ENCODE results near the gene SOX8. TPM values are rescaled to one million over a fixed set of nuclear protein-coding genes. Genes with fewer than 3 reads are reported as not detected.
A peak's percentile ranks its signal among the peaks of the same experiment; 100 is the strongest.

Gene SOX8
- total RNA-seq, 1 experiment from 2014 or later, result 0.47 TPM

- no peaks in the 10 kb centered on the region for H3F3A ChIP-seq (ENCODE audit: low read length, unreplicated experiment)
- ATAC-seq, result no peak
- no peaks in the 10 kb centered on the region for H3K36me3 ChIP-seq (ENCODE audit: low read depth, low read length)
- ChIA-PET POLR2A (ENCODE audit: unreplicated experiment) (no interaction called here), CTCF (no interaction called here)
- no peak overlapping the region for H2AFZ ChIP-seq (ENCODE audit: low read length)
- no peak overlapping the region for H3K4me2 ChIP-seq (ENCODE audit: low read length)
- H3K4me3 ChIP-seq (ENCODE audit: low read length), result no peak overlapping the region
- no peaks in the 10 kb centered on the region for H3K79me2 ChIP-seq (ENCODE audit: low read length)
- TF ChIP-seq, protein P1, sequence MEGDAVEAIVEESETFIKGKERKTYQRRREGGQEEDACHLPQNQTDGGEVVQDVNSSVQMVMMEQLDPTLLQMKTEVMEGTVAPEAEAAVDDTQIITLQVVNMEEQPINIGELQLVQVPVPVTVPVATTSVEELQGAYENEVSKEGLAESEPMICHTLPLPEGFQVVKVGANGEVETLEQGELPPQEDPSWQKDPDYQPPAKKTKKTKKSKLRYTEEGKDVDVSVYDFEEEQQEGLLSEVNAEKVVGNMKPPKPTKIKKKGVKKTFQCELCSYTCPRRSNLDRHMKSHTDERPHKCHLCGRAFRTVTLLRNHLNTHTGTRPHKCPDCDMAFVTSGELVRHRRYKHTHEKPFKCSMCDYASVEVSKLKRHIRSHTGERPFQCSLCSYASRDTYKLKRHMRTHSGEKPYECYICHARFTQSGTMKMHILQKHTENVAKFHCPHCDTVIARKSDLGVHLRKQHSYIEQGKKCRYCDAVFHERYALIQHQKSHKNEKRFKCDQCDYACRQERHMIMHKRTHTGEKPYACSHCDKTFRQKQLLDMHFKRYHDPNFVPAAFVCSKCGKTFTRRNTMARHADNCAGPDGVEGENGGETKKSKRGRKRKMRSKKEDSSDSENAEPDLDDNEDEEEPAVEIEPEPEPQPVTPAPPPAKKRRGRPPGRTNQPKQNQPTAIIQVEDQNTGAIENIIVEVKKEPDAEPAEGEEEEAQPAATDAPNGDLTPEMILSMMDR (conservative IDR thresholded peaks at IDR 0.05; ENCODE audit: low read depth, low read length), result no peak
- intact Hi-C loops (cut with micrococcal nuclease), result no loop called here
- H3K27ac ChIP-seq (ENCODE audit: low read length), result no peak overlapping the region
- H3K27me3 ChIP-seq (ENCODE audit: low read length), result no peaks in the 10 kb centered on the region
- no TSS peak for BruUV-seq (replicated peaks)
- no peaks in the 10 kb centered on the region for H3K9me2 ChIP-seq (replicated peaks; ENCODE audit: low read length)
- no peak overlapping the region for H3K9ac ChIP-seq (ENCODE audit: low read length)
- DNase-seq, result no peak
- peaks cover 16% of the 10 kb centered on the region for H3K4me1 ChIP-seq (ENCODE audit: insufficient read depth, low read length)
- no peaks in the 10 kb centered on the region for H4K20me1 ChIP-seq (ENCODE audit: low read length)
- no peaks in the 10 kb centered on the region for H3K9me3 ChIP-seq (ENCODE audit: low read length)
Measured at GRCh38 chr16:1001096-1001495, 19.5 kb downstream of the SOX8 start.

- H3K4me3 ChIP-seq (ENCODE audit: low read length), result no peak overlapping the region; the same call in 1 of the 2 replicates
- intact Hi-C loops (cut with micrococcal nuclease), result no loop called here
- no peaks in the 10 kb centered on the region for H3K27me3 ChIP-seq (ENCODE audit: low read length)
- peaks cover 16% of the 10 kb centered on the region for H3K4me1 ChIP-seq (ENCODE audit: insufficient read depth, low read length)
- no TSS peak for BruUV-seq (replicated peaks)
- peak overlapping the region; percentile 78 for H3K4me2 ChIP-seq (ENCODE audit: low read length)
- no peaks in the 10 kb centered on the region for H4K20me1 ChIP-seq (ENCODE audit: low read length)
- H3K36me3 ChIP-seq (ENCODE audit: low read depth, low read length), result no peaks in the 10 kb centered on the region
- peak; percentile 94 for DNase-seq
- no peaks in the 10 kb centered on the region for H3K9me2 ChIP-seq (replicated peaks; ENCODE audit: low read length)
- no peak overlapping the region for H3K9ac ChIP-seq (ENCODE audit: low read length)
- no peak overlapping the region for H3K27ac ChIP-seq (ENCODE audit: low read length)
- POLR2A ChIA-PET (ENCODE audit: unreplicated experiment), result no interaction called here
- H3K79me2 ChIP-seq (ENCODE audit: low read length), result no peaks in the 10 kb centered on the region
- no peaks in the 10 kb centered on the region for H3F3A ChIP-seq (ENCODE audit: low read length, unreplicated experiment)
- TF ChIP-seq EZH2phosphoT487 (IDR thresholded peaks at IDR 0.05; ENCODE audit: borderline replicate concordance, low read length), result peak; percentile 87
- TF ChIP-seq, protein P1 (conservative IDR thresholded peaks at IDR 0.05; ENCODE audit: low read depth, low read length), result no peak
- peak; percentile 93 for ATAC-seq
- H2AFZ ChIP-seq (ENCODE audit: low read length), result no peak overlapping the region
- CTCF ChIA-PET, result no interaction called here
- no peaks in the 10 kb centered on the region for H3K9me3 ChIP-seq (ENCODE audit: low read length)
Measured at GRCh38 chr16:1002399-1003166, 21.0 kb downstream of the SOX8 start.

- H3K4me1 ChIP-seq (ENCODE audit: insufficient read depth, low read length), result peaks cover 16% of the 10 kb centered on the region
- BruUV-seq (replicated peaks), result no TSS peak
- intact Hi-C loops (cut with micrococcal nuclease), result no loop called here
- H3K36me3 ChIP-seq (ENCODE audit: low read depth, low read length), result no peaks in the 10 kb centered on the region
- ChIA-PET POLR2A (ENCODE audit: unreplicated experiment) (no interaction called here), CTCF (no interaction called here)
- no peaks in the 10 kb centered on the region for H3K79me2 ChIP-seq (ENCODE audit: low read length)
- peak overlapping the region; percentile 78 for H3K4me2 ChIP-seq (ENCODE audit: low read length)
- no peak for ATAC-seq
- TF ChIP-seq EZH2phosphoT487 (IDR thresholded peaks at IDR 0.05; ENCODE audit: borderline replicate concordance, low read length) (no peak), EZH2 (IDR thresholded peaks at IDR 0.05; ENCODE audit: low read length, unreplicated experiment) (no peak)
- TF ChIP-seq, protein P1 (conservative IDR thresholded peaks at IDR 0.05; ENCODE audit: low read depth, low read length), result no peak
- no peaks in the 10 kb centered on the region for H3K9me2 ChIP-seq (replicated peaks; ENCODE audit: low read length)
- H3K27me3 ChIP-seq (ENCODE audit: low read length), result no peaks in the 10 kb centered on the region
- no peak overlapping the region for H3K9ac ChIP-seq (ENCODE audit: low read length)
- no peak overlapping the region for H3K27ac ChIP-seq (ENCODE audit: low read length)
- H3F3A ChIP-seq (ENCODE audit: low read length, unreplicated experiment), result no peaks in the 10 kb centered on the region
- H4K20me1 ChIP-seq (ENCODE audit: low read length), result no peaks in the 10 kb centered on the region
- no peak overlapping the region for H3K4me3 ChIP-seq (ENCODE audit: low read length)
- no peak overlapping the region for H2AFZ ChIP-seq (ENCODE audit: low read length)
- no peaks in the 10 kb centered on the region for H3K9me3 ChIP-seq (ENCODE audit: low read length)
- no peak for DNase-seq
Measured at GRCh38 chr16:1003391-1004347, 22.1 kb downstream of the SOX8 start.

Data from PC-3 (cell line).